Measurements from ENCODE around the gene PPIB.

The PPIB gene

GRCh38 chr15:64162869-64163658, at the start of gene PPIB:
TSS of gene PPIB (minus strand) at chr15:64163022. CDS start at chr15:64162986, 36 bp downstream.
- peak within 1 kb of the TSS; percentile 94 for H3K4me3 ChIP-seq (ENCODE audit: low read length)
- peak; percentile 99 for DNase-seq (ENCODE audit: low read depth)
- TF ChIP-seq, protein P1, sequence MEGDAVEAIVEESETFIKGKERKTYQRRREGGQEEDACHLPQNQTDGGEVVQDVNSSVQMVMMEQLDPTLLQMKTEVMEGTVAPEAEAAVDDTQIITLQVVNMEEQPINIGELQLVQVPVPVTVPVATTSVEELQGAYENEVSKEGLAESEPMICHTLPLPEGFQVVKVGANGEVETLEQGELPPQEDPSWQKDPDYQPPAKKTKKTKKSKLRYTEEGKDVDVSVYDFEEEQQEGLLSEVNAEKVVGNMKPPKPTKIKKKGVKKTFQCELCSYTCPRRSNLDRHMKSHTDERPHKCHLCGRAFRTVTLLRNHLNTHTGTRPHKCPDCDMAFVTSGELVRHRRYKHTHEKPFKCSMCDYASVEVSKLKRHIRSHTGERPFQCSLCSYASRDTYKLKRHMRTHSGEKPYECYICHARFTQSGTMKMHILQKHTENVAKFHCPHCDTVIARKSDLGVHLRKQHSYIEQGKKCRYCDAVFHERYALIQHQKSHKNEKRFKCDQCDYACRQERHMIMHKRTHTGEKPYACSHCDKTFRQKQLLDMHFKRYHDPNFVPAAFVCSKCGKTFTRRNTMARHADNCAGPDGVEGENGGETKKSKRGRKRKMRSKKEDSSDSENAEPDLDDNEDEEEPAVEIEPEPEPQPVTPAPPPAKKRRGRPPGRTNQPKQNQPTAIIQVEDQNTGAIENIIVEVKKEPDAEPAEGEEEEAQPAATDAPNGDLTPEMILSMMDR (IDR thresholded peaks at IDR 0.05; ENCODE audit: insufficient read depth, low read depth, low read length, missing control alignments) = peak; percentile 42

DNA sequence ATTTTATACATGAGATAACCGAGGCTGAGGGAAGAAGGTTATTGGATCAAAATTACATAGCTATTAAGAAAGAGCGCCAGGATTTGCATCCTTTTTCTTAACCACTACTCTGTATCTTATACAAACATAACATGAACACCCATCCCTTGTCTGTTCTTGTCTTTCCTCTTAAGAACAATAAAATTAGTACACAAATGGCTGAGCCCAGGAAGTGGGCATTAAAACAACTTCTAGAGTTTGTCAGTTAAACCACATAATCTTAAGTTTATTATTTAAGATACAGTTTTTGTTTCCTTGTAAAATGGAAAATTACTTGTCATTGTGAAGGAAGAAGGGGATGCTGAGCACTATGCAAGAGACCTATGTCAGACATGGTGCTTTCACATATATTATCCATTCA, 48.9 kb upstream of the PPIB start:
- TF ChIP-seq, protein P1 (IDR thresholded peaks at IDR 0.05; ENCODE audit: insufficient read depth, low read depth, low read length, missing control alignments) = no peak
- no peak for DNase-seq (ENCODE audit: low read depth)
- no peak overlapping the region for H3K4me3 ChIP-seq (ENCODE audit: low read length)

- no peak overlapping the region for H3K4me3 ChIP-seq (ENCODE audit: low read length)
- TF ChIP-seq, protein P1 (IDR thresholded peaks at IDR 0.05; ENCODE audit: insufficient read depth, low read depth, low read length, missing control alignments) = no peak
- DNase-seq (ENCODE audit: low read depth) = no peak
These were observed 47.5 kb upstream of the PPIB start for GRCh38 chr15:64210371-64210770.

DNA sequence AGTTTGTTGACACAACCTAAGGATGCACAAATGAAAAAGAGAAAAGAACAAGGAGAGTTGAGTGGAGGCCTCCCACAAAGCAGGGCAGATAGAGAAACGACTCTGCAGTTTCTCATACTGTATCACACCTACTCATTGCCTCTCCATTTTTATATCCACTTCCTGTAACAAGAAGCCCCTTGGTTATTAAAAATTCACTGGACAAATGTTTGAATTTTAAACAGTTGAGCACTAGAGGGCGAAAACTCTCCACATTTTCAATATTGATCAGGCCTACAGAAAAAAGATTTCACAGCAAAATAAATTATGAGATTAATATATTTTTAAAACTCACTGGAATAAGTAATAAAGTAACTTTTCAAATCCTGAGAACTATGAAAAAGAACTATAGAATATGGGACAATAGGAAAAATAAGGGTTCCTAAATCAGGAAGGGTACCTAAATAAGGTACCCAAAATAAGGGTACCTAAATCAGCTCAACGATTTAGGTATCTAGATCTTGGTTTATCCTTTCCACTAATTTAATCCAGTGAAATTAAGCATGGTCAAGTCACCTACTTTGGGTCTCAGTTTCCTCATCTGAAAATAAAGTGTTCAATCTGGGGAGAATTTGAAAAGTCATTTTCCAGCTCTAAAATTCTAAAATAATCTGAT, 47.0 kb upstream of the PPIB start:
- DNase-seq (ENCODE audit: low read depth) = peak; percentile 36
- H3K4me3 ChIP-seq (ENCODE audit: low read length) = no peak overlapping the region
- TF ChIP-seq, protein P1 (IDR thresholded peaks at IDR 0.05; ENCODE audit: insufficient read depth, low read depth, low read length, missing control alignments) = peak; percentile 28

DNA sequence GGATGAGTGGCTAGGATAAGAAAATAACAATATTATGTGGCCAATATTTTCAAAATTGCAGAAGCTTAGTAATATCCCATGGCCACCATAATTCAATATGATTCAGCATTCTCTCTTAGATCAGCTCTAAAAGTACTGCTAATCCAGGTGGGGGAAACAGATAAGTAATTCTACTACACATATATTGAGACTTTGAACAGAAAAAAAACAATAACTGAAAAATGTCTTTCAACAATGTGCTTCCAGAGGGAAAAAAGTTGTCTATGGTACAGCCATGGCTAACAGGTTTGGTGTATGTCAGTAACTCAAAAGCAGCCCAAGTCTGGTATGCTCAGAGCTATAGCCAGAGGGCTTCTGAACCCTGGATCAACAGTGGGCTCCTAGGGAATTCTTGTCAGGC, 42.4 kb upstream of the PPIB start:
- no peak for DNase-seq (ENCODE audit: low read depth)
- TF ChIP-seq, protein P1 (IDR thresholded peaks at IDR 0.05; ENCODE audit: insufficient read depth, low read depth, low read length, missing control alignments) = no peak
- H3K4me3 ChIP-seq (ENCODE audit: low read length) = no peak overlapping the region

GRCh38 chr15:64197425-64197824, 34.6 kb upstream of the PPIB start:
- TF ChIP-seq, protein P1 (IDR thresholded peaks at IDR 0.05; ENCODE audit: insufficient read depth, low read depth, low read length, missing control alignments) = no peak
- H3K4me3 ChIP-seq (ENCODE audit: low read length) = no peak overlapping the region
- DNase-seq (ENCODE audit: low read depth) = no peak
